Suprapubic skin (tissue), 4 donors: Measurements from ENCODE around the gene CAMK2D. TPM values are rescaled to one million over a fixed set of nuclear protein-coding genes. Genes with fewer than 3 reads are reported as not detected.

Experiments used
- DNase-seq, 2 donors: peaks; one replicate each; pipeline ENCODE4 v3.0.0-alpha.2; 2019; ENCODE audit warnings: low spot score in 2 of 2
- H3K27ac ChIP-seq: fragments of 200-600 bp; sonication (generic); one replicate; pipeline ENCODE4 v1.5.1; 2019
- H3K27me3 ChIP-seq: fragments of 200-600 bp; sonication (generic); one replicate; pipeline ENCODE4 v1.5.1; 2019
- H3K36me3 ChIP-seq: fragments of 200-600 bp; sonication (generic); one replicate; pipeline ENCODE4 v1.5.1; 2019
- H3K4me1 ChIP-seq: fragments of 200-600 bp; sonication (generic); one replicate; pipeline ENCODE4 v1.5.1; 2019
- H3K4me3 ChIP-seq: fragments of 200-600 bp; sonication (generic); one replicate; pipeline ENCODE4 v1.5.1; 2019; ENCODE audit warnings: mild to moderate bottlenecking
- H3K9me3 ChIP-seq: fragments of 200-600 bp; sonication (generic); one replicate; pipeline ENCODE4 v1.5.1; 2019
- EP300 ChIP-seq: sonication (generic); formaldehyde crosslinking; IDR thresholded peaks from one replicate; pipeline ENCODE4 v1.6.1; 2017; ENCODE audit warnings: antibody characterized with exemption
- POLR2A ChIP-seq, 2 donors: fragments of 450-650 bp; IDR thresholded peaks; one replicate each; pipeline ENCODE4 v1.6.1; 2017; ENCODE audit warnings: antibody characterized with exemption in 2 of 2, mild to moderate bottlenecking in 2 of 2, moderate library complexity in 2 of 2
- POLR2AphosphoS5 ChIP-seq, 3 donors: sonication (generic); formaldehyde crosslinking; IDR thresholded peaks; one replicate each; pipeline ENCODE4 v1.6.1; 2017; ENCODE audit warnings: antibody characterized with exemption in 3 of 3
- WGBS: methylation state at CpG from one replicate; pipeline ENCODE4 v1.1.5; 2018; 5-methylcytosine and 5-hydroxymethylcytosine counted together
- total RNA-seq, 4 donors: library from RNA; depleted of rRNA; stranded (reverse); fragments of >200 nt; gene quantifications; one replicate each; pipeline ENCODE4 v1.1.0, GENCODE V29; 2016
- TF ChIP-seq, protein P1 (sequence below), 2 donors: fragments of 200-600 bp in 1 of 2; fragments of 450-650 bp in 1 of 2; sonication (generic) in 1 of 2; IDR thresholded peaks; one replicate each; pipeline ENCODE4 v1.5.1; 2016 to 2019; ENCODE audit warnings: antibody characterized with exemption in 2 of 2, mild to moderate bottlenecking in 1 of 2, moderate library complexity in 1 of 2

CAMK2D gene
- total RNA-seq, 4 donors from 2014 or later: 21.5 to 38.2 (median 30.5) TPM

- H3K4me1 ChIP-seq: peaks cover 18% of the 10 kb centered on the region
- TF ChIP-seq POLR2A (IDR thresholded peaks at IDR 0.05) (no peak), EP300 (no peak), POLR2AphosphoS5 (IDR thresholded peaks at IDR 0.05) (no peak)
- TF ChIP-seq, protein P1, sequence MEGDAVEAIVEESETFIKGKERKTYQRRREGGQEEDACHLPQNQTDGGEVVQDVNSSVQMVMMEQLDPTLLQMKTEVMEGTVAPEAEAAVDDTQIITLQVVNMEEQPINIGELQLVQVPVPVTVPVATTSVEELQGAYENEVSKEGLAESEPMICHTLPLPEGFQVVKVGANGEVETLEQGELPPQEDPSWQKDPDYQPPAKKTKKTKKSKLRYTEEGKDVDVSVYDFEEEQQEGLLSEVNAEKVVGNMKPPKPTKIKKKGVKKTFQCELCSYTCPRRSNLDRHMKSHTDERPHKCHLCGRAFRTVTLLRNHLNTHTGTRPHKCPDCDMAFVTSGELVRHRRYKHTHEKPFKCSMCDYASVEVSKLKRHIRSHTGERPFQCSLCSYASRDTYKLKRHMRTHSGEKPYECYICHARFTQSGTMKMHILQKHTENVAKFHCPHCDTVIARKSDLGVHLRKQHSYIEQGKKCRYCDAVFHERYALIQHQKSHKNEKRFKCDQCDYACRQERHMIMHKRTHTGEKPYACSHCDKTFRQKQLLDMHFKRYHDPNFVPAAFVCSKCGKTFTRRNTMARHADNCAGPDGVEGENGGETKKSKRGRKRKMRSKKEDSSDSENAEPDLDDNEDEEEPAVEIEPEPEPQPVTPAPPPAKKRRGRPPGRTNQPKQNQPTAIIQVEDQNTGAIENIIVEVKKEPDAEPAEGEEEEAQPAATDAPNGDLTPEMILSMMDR (IDR thresholded peaks at IDR 0.05): no peak
- H3K27me3 ChIP-seq: no peaks in the 10 kb centered on the region
- H3K27ac ChIP-seq: no peak overlapping the region
- DNase-seq: no peak
- 12% methylated on average over 1 of the region's 1 CpG for WGBS
- H3K4me3 ChIP-seq: no peak overlapping the region
- H3K9me3 ChIP-seq: no peaks in the 10 kb centered on the region
- no peaks in the 10 kb centered on the region for H3K36me3 ChIP-seq
Observed at GRCh38 chr4:113574636-113575103, 186.9 kb downstream of the CAMK2D start.

DNA sequence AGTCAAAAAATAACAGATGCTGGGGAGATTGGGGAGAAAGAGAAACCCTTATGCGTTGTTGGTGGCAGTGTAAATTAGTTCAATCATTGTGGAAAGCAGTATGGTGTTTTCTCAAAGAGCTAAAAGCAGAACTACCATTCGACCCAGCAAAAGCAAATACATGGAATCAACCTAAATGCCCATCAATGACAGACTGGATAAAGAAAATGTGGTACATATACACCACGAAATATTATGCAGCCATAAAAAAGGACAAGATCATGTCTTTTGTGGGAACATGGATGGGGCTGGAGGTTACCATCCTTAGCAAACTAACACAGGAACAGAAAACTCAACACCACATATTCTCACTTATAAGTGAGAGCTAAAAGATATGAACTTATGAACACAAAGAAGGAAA, 188.9 kb downstream of the CAMK2D start:
- 86% methylated on average over 3 of the region's 3 CpGs for WGBS
- Histone ChIP-seq H3K4me3 (no peak overlapping the region), H3K36me3 (no peaks in the 10 kb centered on the region), H3K27ac (no peak overlapping the region), H3K9me3 (no peaks in the 10 kb centered on the region), H3K27me3 (no peaks in the 10 kb centered on the region), H3K4me1 (peaks cover 18% of the 10 kb centered on the region)
- TF ChIP-seq POLR2A (IDR thresholded peaks at IDR 0.05) (no peak), POLR2AphosphoS5 (IDR thresholded peaks at IDR 0.05) (no peak), EP300 (no peak)
- TF ChIP-seq, protein P1 (IDR thresholded peaks at IDR 0.05): no peak
- no peak for DNase-seq

DNA sequence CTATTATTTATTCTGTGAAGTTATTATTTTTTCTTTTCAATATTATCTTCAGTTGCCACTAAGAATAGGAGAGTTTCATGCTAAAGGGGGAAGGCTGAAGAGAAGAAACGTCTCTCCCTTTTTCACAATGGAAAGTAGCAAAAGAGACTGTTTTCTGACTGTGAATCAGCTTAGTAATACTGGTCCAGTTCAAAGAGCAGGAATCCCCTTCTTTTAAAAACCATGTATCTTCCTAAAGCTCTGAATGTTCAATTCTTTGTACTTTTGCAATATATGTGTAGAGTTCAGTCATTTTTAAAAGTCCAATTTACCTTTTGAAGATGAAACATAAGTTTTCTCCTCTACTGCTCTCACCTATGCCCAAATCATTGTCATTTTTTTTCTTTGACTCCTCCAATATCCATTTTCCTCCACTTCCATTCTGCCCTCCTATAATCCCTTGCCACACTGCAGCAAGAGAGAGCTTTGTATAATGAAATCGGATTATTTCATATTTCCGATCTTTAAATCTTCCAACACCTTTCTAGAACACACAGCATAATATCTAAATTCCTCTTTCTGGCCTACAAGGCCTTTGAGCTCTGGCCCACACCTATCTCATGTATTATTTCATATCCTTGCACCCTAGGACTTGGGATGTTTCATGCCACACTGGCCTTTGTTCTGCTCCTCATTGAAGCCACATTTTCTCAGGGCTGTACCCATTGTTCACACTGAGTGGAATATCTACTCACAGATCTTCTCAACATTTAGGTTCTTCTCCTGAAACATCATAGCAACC, 195.3 kb downstream of the CAMK2D start:
- TF ChIP-seq, protein P1 (IDR thresholded peaks at IDR 0.05): no peak
- TF ChIP-seq POLR2AphosphoS5 (IDR thresholded peaks at IDR 0.05): no peak
- TF ChIP-seq EP300: no peak
- TF ChIP-seq POLR2A (IDR thresholded peaks at IDR 0.05): no peak
- Histone ChIP-seq H3K27me3 (no peaks in the 10 kb centered on the region), H3K27ac (no peak overlapping the region), H3K4me1 (peaks cover 6% of the 10 kb centered on the region), H3K36me3 (no peaks in the 10 kb centered on the region), H3K9me3 (no peaks in the 10 kb centered on the region), H3K4me3 (no peak overlapping the region)
- 88% methylated on average over 3 of the region's 3 CpGs for WGBS
- DNase-seq: no peak

GRCh38 chr4:113565702-113566012, 195.9 kb downstream of the CAMK2D start:
- TF ChIP-seq POLR2A (IDR thresholded peaks at IDR 0.05): no peak
- no peak for TF ChIP-seq EP300
- Histone ChIP-seq H3K4me1 (peaks cover 6% of the 10 kb centered on the region), H3K27me3 (no peaks in the 10 kb centered on the region), H3K4me3 (no peak overlapping the region), H3K36me3 (no peaks in the 10 kb centered on the region), H3K9me3 (no peaks in the 10 kb centered on the region), H3K27ac (no peak overlapping the region)
- DNase-seq: no peak

- Histone ChIP-seq H3K4me1 (peaks cover 6% of the 10 kb centered on the region), H3K36me3 (no peaks in the 10 kb centered on the region), H3K4me3 (no peak overlapping the region), H3K27me3 (no peaks in the 10 kb centered on the region), H3K9me3 (no peaks in the 10 kb centered on the region), H3K27ac (no peak overlapping the region)
- TF ChIP-seq EP300 (no peak), POLR2A (IDR thresholded peaks at IDR 0.05) (no peak), POLR2AphosphoS5 (IDR thresholded peaks at IDR 0.05) (no peak)
- TF ChIP-seq, protein P1 (IDR thresholded peaks at IDR 0.05): no peak
- WGBS: 84% methylated on average over 3 of the region's 3 CpGs
- no peak for DNase-seq
Observed at GRCh38 chr4:113564493-113564892, 197.0 kb downstream of the CAMK2D start.
